HG03139 (cell line): ENCODE results near the gene PLEKHG4B.
"Not testable (repeated sequence)": the region's sequence is repeated elsewhere in the genome, so short reads cannot be mapped to it uniquely, and the experiment has no call there.

Source experiments
- ATAC-seq: cut with Tn5 transposase; IDR thresholded peaks from one replicate; pipeline ENCODE4 v1.9.1; 2021; ENCODE audit not compliant: unreplicated experiment

PLEKHG4B gene

GRCh38 chr5:93221-93980, 1.4 kb downstream of the PLEKHG4B start:
- no peak for ATAC-seq

- ATAC-seq = no peak
Observed at GRCh38 chr5:94113-94892, 2.3 kb downstream of the PLEKHG4B start.

- ATAC-seq = no peak
Observed at GRCh38 chr5:95241-95980, 3.4 kb downstream of the PLEKHG4B start.

- no peak for ATAC-seq
Observed at GRCh38 chr5:96976-97660, 5.2 kb downstream of the PLEKHG4B start.

- no peak for ATAC-seq
Observed at GRCh38 chr5:99815-100214, 7.8 kb downstream of the PLEKHG4B start.

- ATAC-seq = no peak
Observed at GRCh38 chr5:102411-103043, 10.6 kb downstream of the PLEKHG4B start.

GRCh38 chr5:104106-104505, 12.1 kb downstream of the PLEKHG4B start:
- ATAC-seq = not testable (repeated sequence)

GRCh38 chr5:104778-105296, 12.9 kb downstream of the PLEKHG4B start:
- no peak for ATAC-seq

- ATAC-seq = no peak
Observed at GRCh38 chr5:105504-106070, 13.6 kb downstream of the PLEKHG4B start.

- ATAC-seq = no peak
Observed at GRCh38 chr5:106587-106986, 14.6 kb downstream of the PLEKHG4B start.

- no peak for ATAC-seq
Observed at GRCh38 chr5:107526-107925, 15.6 kb downstream of the PLEKHG4B start.

GRCh38 chr5:109826-110225, 17.9 kb downstream of the PLEKHG4B start:
- ATAC-seq = no peak

- no peak for ATAC-seq
Observed at GRCh38 chr5:110270-110888, 18.4 kb downstream of the PLEKHG4B start.

- ATAC-seq = no peak
Observed at GRCh38 chr5:111171-111570, 19.2 kb downstream of the PLEKHG4B start.

GRCh38 chr5:119486-120097, 27.6 kb downstream of the PLEKHG4B start:
- ATAC-seq = no peak

- no peak for ATAC-seq
Observed at GRCh38 chr5:121432-121831, 29.5 kb downstream of the PLEKHG4B start.

GRCh38 chr5:125815-126214, 33.8 kb downstream of the PLEKHG4B start:
- ATAC-seq = no peak

GRCh38 chr5:126806-127205, 34.8 kb downstream of the PLEKHG4B start:
- no peak for ATAC-seq

- ATAC-seq = no peak
Observed at GRCh38 chr5:127886-128285, 35.9 kb downstream of the PLEKHG4B start.
